Epithelial cell of proximal tubule (primary cell): ENCODE measurements around the gene C2. TPM values are rescaled to one million over a fixed set of nuclear protein-coding genes. Genes with fewer than 3 reads are reported as not detected.

Source experiments
- DNase-seq: peaks from one replicate; pipeline ENCODE4 v3.0.0-alpha.2; 2011; ENCODE audit warnings: low read depth
- H3K4me3 ChIP-seq: 2 replicates; pipeline ENCODE4 v1.5.1; 2011; ENCODE audit warnings: low read depth, mild to moderate bottlenecking, low read length
- CTCF ChIP-seq: conservative IDR thresholded peaks from 2 replicates; pipeline ENCODE4 v1.5.1; 2012; ENCODE audit warnings: low read depth, mild to moderate bottlenecking, low read length
- total RNA-seq: library from RNA; depleted of rRNA; stranded (reverse); fragments of >200 nt; gene quantifications from 2 replicates; pipeline ENCODE4 v1.2.3, GENCODE V29; 2015

Gene C2
- total RNA-seq, 1 donor from 2014 or later = not detected

DNA sequence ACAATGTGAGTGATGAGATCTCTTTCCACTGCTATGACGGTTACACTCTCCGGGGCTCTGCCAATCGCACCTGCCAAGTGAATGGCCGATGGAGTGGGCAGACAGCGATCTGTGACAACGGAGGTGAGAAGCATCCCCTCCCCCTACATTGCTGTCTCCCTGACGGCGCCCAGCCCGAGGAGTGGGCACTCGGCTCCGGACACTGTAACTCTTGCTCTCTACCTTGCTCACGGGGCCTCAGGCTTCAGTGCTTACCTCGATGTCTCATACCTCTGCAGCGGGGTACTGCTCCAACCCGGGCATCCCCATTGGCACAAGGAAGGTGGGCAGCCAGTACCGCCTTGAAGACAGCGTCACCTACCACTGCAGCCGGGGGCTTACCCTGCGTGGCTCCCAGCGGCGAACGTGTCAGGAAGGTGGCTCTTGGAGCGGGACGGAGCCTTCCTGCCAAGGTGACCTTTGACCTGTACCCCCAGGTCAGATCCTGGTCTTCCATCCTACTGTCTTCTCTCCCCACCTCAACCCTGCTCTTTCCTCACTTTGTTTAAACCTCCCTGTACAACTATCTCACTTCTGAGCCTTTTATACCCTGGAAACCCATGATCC is 19.7 kb downstream of the C2 start:
- no peak overlapping the region for H3K4me3 ChIP-seq
- TF ChIP-seq CTCF = no peak
- DNase-seq = no peak

DNA sequence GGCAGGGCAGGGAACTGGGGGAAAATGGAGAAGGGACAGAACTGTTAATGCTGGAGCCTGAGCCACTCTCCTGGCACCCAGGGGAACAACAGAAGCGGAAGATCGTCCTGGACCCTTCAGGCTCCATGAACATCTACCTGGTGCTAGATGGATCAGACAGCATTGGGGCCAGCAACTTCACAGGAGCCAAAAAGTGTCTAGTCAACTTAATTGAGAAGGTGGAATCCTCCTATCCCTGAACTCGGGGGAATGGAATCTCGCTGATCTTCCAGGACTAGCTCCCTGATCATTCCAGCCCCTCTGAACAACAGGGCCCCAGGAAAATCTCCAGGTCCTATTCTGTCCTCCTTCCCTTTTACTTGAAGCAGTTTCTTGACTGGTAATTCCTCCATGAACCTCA is 20.3 kb downstream of the C2 start:
- TF ChIP-seq CTCF = no peak
- no peak for DNase-seq
- H3K4me3 ChIP-seq = no peak overlapping the region

DNA sequence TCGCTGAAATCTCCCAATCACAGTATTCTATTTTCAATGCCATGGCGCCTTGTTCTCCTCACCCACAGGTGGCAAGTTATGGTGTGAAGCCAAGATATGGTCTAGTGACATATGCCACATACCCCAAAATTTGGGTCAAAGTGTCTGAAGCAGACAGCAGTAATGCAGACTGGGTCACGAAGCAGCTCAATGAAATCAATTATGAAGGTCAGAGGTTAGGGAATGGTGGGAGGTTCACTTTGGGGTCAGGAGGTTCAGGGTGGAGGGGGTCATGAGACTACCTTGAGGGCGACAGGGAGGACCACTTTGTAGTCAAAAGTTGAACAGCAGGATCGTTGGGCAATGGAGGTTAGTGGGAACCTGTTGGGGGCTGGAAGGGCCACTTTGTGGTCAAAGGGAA is 20.8 kb downstream of the C2 start:
- no peak for TF ChIP-seq CTCF
- DNase-seq = no peak
- no peak overlapping the region for H3K4me3 ChIP-seq

DNA sequence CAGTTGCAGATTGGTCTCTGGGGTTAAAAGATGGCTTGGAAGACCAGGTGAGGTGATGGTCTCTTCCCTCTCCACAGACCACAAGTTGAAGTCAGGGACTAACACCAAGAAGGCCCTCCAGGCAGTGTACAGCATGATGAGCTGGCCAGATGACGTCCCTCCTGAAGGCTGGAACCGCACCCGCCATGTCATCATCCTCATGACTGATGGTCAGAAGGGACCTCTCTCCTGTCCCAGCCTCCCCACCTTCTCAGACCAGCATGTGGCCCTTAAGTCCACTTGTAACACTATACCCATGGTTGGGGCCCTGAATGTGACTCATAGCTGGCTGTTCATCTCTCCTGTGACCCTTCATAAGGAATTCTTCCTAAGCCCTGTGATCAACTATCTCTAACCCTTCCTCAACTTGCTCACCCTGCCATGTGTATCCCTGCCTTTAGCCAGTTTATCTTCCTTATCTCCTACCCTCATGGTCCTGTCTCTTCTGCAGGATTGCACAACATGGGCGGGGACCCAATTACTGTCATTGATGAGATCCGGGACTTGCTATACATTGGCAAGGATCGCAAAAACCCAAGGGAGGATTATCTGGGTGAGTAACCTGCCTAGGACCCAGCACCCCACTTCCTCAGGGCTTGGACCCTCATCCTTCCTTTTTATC is 21.4 kb downstream of the C2 start:
- TF ChIP-seq CTCF = no peak
- DNase-seq = no peak
- no peak overlapping the region for H3K4me3 ChIP-seq

- no peak for TF ChIP-seq CTCF
- no peak overlapping the region for H3K4me3 ChIP-seq
- no peak for DNase-seq
These were observed 22.5 kb downstream of the C2 start for GRCh38 chr6:31949926-31950548.

GRCh38 chr6:31952140-31952805 is 24.8 kb downstream of the C2 start:
- peak; percentile 94 for TF ChIP-seq CTCF
- no peak for DNase-seq
- H3K4me3 ChIP-seq = no peak overlapping the region
